Bronchial epithelial cell (primary cell): Measurements from ENCODE around the gene GPA33. TPM values are rescaled to one million over a fixed set of nuclear protein-coding genes. Genes with fewer than 3 reads are reported as not detected.

Experiments
- DNase-seq: peaks from one replicate; pipeline ENCODE4 v3.0.0-alpha.2; 2010; ENCODE audit warnings: low read depth
- FAIRE-seq: peaks from 2 replicates; lab custom pipeline; 2011; peaks lifted over from hg19 to GRCh38; lab: Jason Lieb, UNC
- H3K27me3 ChIP-seq: 2 replicates; pipeline ENCODE4 v1.5.1; 2011; ENCODE audit warnings: low read length; ENCODE audit not compliant: control insufficient read depth, insufficient read depth
- H3K36me3 ChIP-seq: 2 replicates; pipeline ENCODE4 v1.5.1; 2011; ENCODE audit warnings: low read length; ENCODE audit not compliant: control insufficient read depth, insufficient read depth
- H3K4me3 ChIP-seq: 2 replicates; pipeline ENCODE4 v1.5.1; 2011; ENCODE audit warnings: mild to moderate bottlenecking, low read depth, low read length, control low read depth
- total RNA-seq: library from RNA; depleted of rRNA; stranded (reverse); fragments of >200 nt; gene quantifications from 2 replicates; pipeline ENCODE4 v1.2.1, GENCODE V29; 2014
- TF ChIP-seq, protein P1 (sequence below): IDR thresholded peaks from 2 replicates; pipeline ENCODE4 v1.5.1; 2011; ENCODE audit warnings: mild to moderate bottlenecking, moderate library complexity, low read length, control low read depth, inconsistent platforms; ENCODE audit not compliant: insufficient read depth, severe bottlenecking

GPA33 gene
- total RNA-seq, 1 donor from 2014 or later = not detected

DNA sequence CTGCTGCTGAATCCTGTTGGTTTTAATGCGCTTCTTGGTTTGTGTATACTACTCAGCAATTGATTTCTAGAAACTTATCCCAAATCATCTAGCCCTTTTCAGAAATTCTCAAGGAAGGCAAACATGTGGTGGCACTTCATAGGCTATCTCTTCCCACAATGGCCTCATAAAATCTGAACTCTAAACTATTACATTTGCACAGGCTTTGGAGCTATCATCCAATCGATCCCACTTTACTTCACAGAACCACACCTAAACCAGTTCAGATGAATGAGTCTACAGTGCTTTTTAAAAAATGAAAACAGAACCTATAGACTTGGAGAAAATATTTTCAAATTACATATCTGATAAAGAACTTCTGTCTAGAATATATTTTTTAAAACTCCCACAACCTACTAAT, 10.6 kb upstream of the GPA33 start:
- DNase-seq (no peak), FAIRE-seq (no peak)
- peaks cover 2% of the 10 kb centered on the region for H3K27me3 ChIP-seq
- TF ChIP-seq, protein P1, sequence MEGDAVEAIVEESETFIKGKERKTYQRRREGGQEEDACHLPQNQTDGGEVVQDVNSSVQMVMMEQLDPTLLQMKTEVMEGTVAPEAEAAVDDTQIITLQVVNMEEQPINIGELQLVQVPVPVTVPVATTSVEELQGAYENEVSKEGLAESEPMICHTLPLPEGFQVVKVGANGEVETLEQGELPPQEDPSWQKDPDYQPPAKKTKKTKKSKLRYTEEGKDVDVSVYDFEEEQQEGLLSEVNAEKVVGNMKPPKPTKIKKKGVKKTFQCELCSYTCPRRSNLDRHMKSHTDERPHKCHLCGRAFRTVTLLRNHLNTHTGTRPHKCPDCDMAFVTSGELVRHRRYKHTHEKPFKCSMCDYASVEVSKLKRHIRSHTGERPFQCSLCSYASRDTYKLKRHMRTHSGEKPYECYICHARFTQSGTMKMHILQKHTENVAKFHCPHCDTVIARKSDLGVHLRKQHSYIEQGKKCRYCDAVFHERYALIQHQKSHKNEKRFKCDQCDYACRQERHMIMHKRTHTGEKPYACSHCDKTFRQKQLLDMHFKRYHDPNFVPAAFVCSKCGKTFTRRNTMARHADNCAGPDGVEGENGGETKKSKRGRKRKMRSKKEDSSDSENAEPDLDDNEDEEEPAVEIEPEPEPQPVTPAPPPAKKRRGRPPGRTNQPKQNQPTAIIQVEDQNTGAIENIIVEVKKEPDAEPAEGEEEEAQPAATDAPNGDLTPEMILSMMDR = no peak
- no peaks in the 10 kb centered on the region for H3K36me3 ChIP-seq
- H3K4me3 ChIP-seq = no peak overlapping the region

DNA sequence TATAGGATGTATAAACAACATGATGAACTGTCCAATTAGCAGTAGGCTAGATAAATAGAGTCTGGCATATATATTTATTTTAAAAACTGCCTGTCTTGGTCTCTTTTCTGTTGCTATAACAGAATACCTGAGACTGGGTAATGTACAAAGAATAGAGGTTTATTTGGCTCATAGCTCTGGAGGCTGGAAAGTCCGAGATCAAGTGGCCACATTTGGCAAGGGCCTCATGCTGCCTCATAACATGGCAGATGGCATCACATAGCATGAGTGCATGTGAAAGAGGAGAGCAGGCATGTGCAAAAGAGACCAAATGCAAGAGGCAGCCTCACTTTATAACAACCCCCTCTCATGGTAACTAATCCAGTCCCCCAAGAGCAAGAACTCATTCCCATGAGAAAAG, 9.7 kb upstream of the GPA33 start:
- TF ChIP-seq, protein P1 = no peak
- Histone ChIP-seq H3K36me3 (no peaks in the 10 kb centered on the region), H3K4me3 (no peak overlapping the region), H3K27me3 (peaks cover 2% of the 10 kb centered on the region)
- FAIRE-seq = no peak
- DNase-seq = no peak

- Histone ChIP-seq H3K4me3 (no peak overlapping the region), H3K27me3 (peaks cover 2% of the 10 kb centered on the region), H3K36me3 (no peaks in the 10 kb centered on the region)
- no peak for FAIRE-seq
- TF ChIP-seq, protein P1 = no peak
- DNase-seq = peak; percentile 88
Observed at GRCh38 chr1:167095368-167095767, 5.2 kb upstream of the GPA33 start.

- DNase-seq (no peak), FAIRE-seq (no peak)
- no peaks in the 10 kb centered on the region for H3K27me3 ChIP-seq
- H3K4me3 ChIP-seq = no peak overlapping the region
- no peaks in the 10 kb centered on the region for H3K36me3 ChIP-seq
- TF ChIP-seq, protein P1 = no peak
Observed at GRCh38 chr1:167094690-167095089, 4.5 kb upstream of the GPA33 start.

GRCh38 chr1:167093846-167094516, 3.8 kb upstream of the GPA33 start, which contains the start of gene STYXL2:
TSS of gene STYXL2 (plus strand) at chr1:167094075. CDS start at chr1:167094850, 775 bp downstream.
- H3K36me3 ChIP-seq = no peaks in the 10 kb centered on the region
- no peak for FAIRE-seq

More at GRCh38 chr1:167093846-167094516, 3.8 kb upstream of the GPA33 start, which contains the start of gene STYXL2:
- Histone ChIP-seq H3K4me3 (no peak within 1 kb of the TSS), H3K27me3 (no peaks in the 10 kb centered on the region)
- DNase-seq = no peak
- TF ChIP-seq, protein P1 = no peak
